Rectal smooth muscle tissue (tissue), 1 donor: ENCODE results near the gene LIN52.

Source experiments
- H3K27ac ChIP-seq: one replicate; pipeline ENCODE4 v1.7.0; 2013; ENCODE audit warnings: low read depth, low read length, inconsistent platforms
- H3K27me3 ChIP-seq: one replicate; pipeline ENCODE4 v1.7.0; 2013; ENCODE audit warnings: low read length; ENCODE audit not compliant: control insufficient read depth, insufficient read depth
- H3K36me3 ChIP-seq: one replicate; pipeline ENCODE4 v1.7.0; 2013; ENCODE audit warnings: low read length; ENCODE audit not compliant: control insufficient read depth, insufficient read depth
- H3K4me1 ChIP-seq: one replicate; pipeline ENCODE4 v1.7.0; 2013; ENCODE audit warnings: low read length; ENCODE audit not compliant: control insufficient read depth, insufficient read depth
- H3K4me3 ChIP-seq: one replicate; pipeline ENCODE4 v1.7.0; 2013; ENCODE audit warnings: low read length
- H3K9ac ChIP-seq: one replicate; pipeline ENCODE4 v1.7.0; 2013; ENCODE audit warnings: low read length

Gene LIN52

GRCh38 chr14:74205882-74206281, 121.1 kb downstream of the LIN52 start:
- Histone ChIP-seq H3K4me1 (no peaks in the 10 kb centered on the region), H3K4me3 (no peak overlapping the region), H3K9ac (no peak overlapping the region), H3K27me3 (no peaks in the 10 kb centered on the region), H3K27ac (no peak overlapping the region), H3K36me3 (no peaks in the 10 kb centered on the region)

- H3K4me3 ChIP-seq = no peak overlapping the region
- no peaks in the 10 kb centered on the region for H3K4me1 ChIP-seq
- no peaks in the 10 kb centered on the region for H3K27me3 ChIP-seq
- H3K36me3 ChIP-seq = no peaks in the 10 kb centered on the region
- no peak overlapping the region for H3K9ac ChIP-seq
- no peak overlapping the region for H3K27ac ChIP-seq
These were observed 123.2 kb downstream of the LIN52 start for GRCh38 chr14:74207943-74208342.

- Histone ChIP-seq H3K27ac (no peak overlapping the region), H3K27me3 (no peaks in the 10 kb centered on the region), H3K4me1 (no peaks in the 10 kb centered on the region), H3K4me3 (no peak overlapping the region), H3K36me3 (no peaks in the 10 kb centered on the region), H3K9ac (no peak overlapping the region)
These were observed 123.9 kb downstream of the LIN52 start for GRCh38 chr14:74208642-74209041.

- H3K4me1 ChIP-seq = no peaks in the 10 kb centered on the region
- no peak overlapping the region for H3K4me3 ChIP-seq
- H3K9ac ChIP-seq = no peak overlapping the region
- H3K36me3 ChIP-seq = no peaks in the 10 kb centered on the region
- H3K27me3 ChIP-seq = no peaks in the 10 kb centered on the region
- no peak overlapping the region for H3K27ac ChIP-seq
These were observed 127.3 kb downstream of the LIN52 start for GRCh38 chr14:74211945-74212580.

- Histone ChIP-seq H3K27me3 (no peaks in the 10 kb centered on the region), H3K9ac (no peak overlapping the region), H3K4me1 (no peaks in the 10 kb centered on the region), H3K36me3 (no peaks in the 10 kb centered on the region), H3K4me3 (no peak overlapping the region), H3K27ac (no peak overlapping the region)
These were observed 129.4 kb downstream of the LIN52 start for GRCh38 chr14:74213907-74214803.

GRCh38 chr14:74216671-74217070, 131.9 kb downstream of the LIN52 start:
- H3K4me1 ChIP-seq = no peaks in the 10 kb centered on the region
- H3K27ac ChIP-seq = no peak overlapping the region
- no peaks in the 10 kb centered on the region for H3K27me3 ChIP-seq
- no peak overlapping the region for H3K4me3 ChIP-seq
- H3K9ac ChIP-seq = no peak overlapping the region
- no peaks in the 10 kb centered on the region for H3K36me3 ChIP-seq

GRCh38 chr14:74217672-74218448, 133.1 kb downstream of the LIN52 start:
- peak overlapping the region; percentile 31 for H3K4me3 ChIP-seq
- no peaks in the 10 kb centered on the region for H3K4me1 ChIP-seq
- no peaks in the 10 kb centered on the region for H3K36me3 ChIP-seq
- H3K27ac ChIP-seq = no peak overlapping the region
- no peaks in the 10 kb centered on the region for H3K27me3 ChIP-seq
- H3K9ac ChIP-seq = no peak overlapping the region

- H3K9ac ChIP-seq = no peak overlapping the region
- no peaks in the 10 kb centered on the region for H3K36me3 ChIP-seq
- no peak overlapping the region for H3K27ac ChIP-seq
- H3K4me1 ChIP-seq = no peaks in the 10 kb centered on the region
- H3K27me3 ChIP-seq = no peaks in the 10 kb centered on the region
- H3K4me3 ChIP-seq = no peak overlapping the region
These were observed 133.7 kb downstream of the LIN52 start for GRCh38 chr14:74218462-74218861.

- Histone ChIP-seq H3K9ac (no peak overlapping the region), H3K27me3 (peaks cover 2% of the 10 kb centered on the region), H3K4me3 (no peak overlapping the region), H3K4me1 (no peaks in the 10 kb centered on the region), H3K27ac (no peak overlapping the region), H3K36me3 (no peaks in the 10 kb centered on the region)
These were observed 134.8 kb downstream of the LIN52 start for GRCh38 chr14:74219277-74220205.

GRCh38 chr14:74220991-74221390, 136.2 kb downstream of the LIN52 start:
- H3K27me3 ChIP-seq = peaks cover 2% of the 10 kb centered on the region
- no peak overlapping the region for H3K4me3 ChIP-seq
- no peak overlapping the region for H3K9ac ChIP-seq

GRCh38 chr14:74221741-74222140, 137.0 kb downstream of the LIN52 start:
- no peaks in the 10 kb centered on the region for H3K4me1 ChIP-seq
- no peaks in the 10 kb centered on the region for H3K36me3 ChIP-seq
- H3K4me3 ChIP-seq = no peak overlapping the region
- H3K27me3 ChIP-seq = peaks cover 2% of the 10 kb centered on the region
- no peak overlapping the region for H3K9ac ChIP-seq
- H3K27ac ChIP-seq = no peak overlapping the region

More at GRCh38 chr14:74220991-74221390, 136.2 kb downstream of the LIN52 start:
- no peaks in the 10 kb centered on the region for H3K4me1 ChIP-seq
- H3K27ac ChIP-seq = no peak overlapping the region
- H3K36me3 ChIP-seq = no peaks in the 10 kb centered on the region
